PC-3 (cell line): Measurements from ENCODE around the gene SLC2A4RG.

ENCODE experiments used
- CTCF ChIP-seq: fragments of 300-600 bp; sonication (generic); conservative IDR thresholded peaks from 2 replicates; pipeline ENCODE4 v1.5.1; 2017; ENCODE audit warnings: antibody characterized with exemption, low read depth, mild to moderate bottlenecking, low read length
- EZH2 ChIP-seq: fragments of 300-600 bp; sonication (generic); IDR thresholded peaks from one replicate; pipeline ENCODE4 v1.6.1; 2017; ENCODE audit warnings: antibody characterized with exemption, mild to moderate bottlenecking, low read length; ENCODE audit not compliant: unreplicated experiment

- TF ChIP-seq CTCF (no peak), EZH2 (no peak)
Measured at GRCh38 chr20:63737695-63737944, 2.0 kb upstream of the SLC2A4RG start.
